NCI-H82 treated with DMSO at 0.1 percent for 48 hours (cell line): Measurements from ENCODE around the gene LRRC63.
"Not testable (repeated sequence)": the region's sequence is repeated elsewhere in the genome, so short reads cannot be mapped to it uniquely, and the experiment has no call there.

Experiments used
- DNase-seq: peaks from one replicate; lab custom pipeline; 2025; ENCODE audit not compliant: unreplicated experiment; lab: John Stamatoyannopoulos, UW

LRRC63 gene, protein sequence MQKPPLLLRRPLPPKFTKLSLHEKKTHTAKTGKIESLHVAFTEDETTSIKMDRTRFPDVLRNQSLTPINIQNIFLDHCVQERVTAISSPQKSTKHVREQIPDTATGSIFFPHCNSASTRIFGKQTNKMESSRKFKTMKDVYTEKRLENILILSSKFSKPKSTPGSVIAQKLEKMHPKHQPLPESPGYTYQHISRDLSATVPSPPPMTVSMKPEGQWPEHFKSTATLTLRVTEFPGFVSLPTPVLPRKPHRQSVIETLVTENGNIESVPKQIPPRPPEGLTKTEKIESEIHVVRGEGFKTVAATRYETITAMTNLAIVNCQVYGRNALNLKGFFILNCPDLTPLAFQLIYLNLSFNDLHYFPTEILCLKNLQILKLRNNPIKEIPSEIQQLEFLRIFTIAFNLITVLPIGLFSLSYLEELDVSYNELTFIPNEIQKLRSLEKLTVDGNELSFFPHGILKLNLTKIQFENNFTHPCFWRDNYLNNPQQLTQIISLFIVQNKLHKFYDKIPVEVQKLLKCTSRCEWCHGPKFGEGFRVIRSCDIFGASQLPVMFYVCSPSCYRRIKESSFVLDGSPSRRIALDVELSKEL

DNA sequence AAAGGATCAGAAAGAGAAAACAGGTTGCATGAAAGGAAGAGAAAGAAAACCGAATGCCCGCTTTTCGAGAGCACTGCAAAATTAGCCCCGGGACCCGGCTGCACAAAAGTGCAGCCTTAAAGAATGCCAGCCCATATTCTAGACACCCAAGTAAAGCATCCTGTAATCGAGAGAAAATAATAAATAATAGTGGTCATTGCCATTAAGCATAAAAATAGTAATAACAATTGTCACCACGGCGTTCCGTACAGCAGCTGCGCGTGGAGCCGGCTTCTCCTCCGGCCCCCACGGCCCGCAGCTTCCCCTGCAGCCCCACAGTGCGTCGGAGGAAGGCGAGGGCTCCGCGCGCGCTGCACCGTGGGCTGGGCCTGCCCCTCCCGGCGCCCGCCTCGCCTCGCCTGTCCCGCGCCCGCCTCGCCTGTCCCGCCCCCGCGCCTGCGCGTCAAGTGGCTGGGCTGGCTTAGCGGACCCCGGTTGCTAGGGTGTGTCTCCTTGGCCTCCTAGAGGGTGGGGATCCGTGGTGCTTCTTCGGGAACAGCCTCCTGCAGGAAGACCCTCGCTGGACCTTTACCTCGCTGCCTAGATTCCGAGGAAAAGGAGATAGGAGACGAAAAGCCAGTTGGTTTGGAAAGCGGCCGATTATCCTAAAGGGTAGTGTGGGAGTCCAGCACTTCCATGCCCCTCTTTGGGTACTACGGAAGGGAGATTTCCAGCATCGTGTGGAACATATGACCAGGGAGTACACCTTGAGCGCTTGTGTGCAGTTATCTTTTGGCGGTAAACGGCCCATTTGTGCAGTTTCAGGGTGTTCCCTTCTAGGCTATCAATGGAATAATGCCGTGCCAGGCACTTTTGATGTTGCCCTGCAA is at the start of gene LRRC63:
LRRC63 (plus strand) TSS at position 446 of the 869 bp plus-strand sequence. CDS start 1,107 bp downstream, outside the sequence.
- DNase-seq, result peak; percentile 68

DNA sequence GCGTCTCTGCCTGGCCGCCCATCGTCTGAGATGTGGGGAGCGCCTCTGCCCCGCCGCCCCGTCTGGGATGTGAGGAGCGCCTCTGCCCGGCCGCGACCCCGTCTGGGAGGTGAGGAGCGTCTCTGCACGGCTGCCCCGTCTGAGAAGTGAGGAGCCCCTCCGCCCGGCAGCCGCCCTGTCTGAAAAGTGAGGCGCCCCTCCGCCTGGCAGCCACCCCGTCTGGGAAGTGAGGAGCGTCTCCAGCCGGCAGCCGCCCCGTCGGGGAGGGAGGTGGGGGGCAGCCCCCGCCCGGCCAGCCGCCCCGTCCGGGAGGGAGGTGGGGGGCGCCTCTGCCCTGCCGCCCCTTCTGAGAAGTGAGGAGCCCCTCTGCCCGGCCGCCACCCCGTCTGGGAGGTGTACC is 49.0 kb upstream of the LRRC63 start:
- DNase-seq, result not testable (repeated sequence)

DNA sequence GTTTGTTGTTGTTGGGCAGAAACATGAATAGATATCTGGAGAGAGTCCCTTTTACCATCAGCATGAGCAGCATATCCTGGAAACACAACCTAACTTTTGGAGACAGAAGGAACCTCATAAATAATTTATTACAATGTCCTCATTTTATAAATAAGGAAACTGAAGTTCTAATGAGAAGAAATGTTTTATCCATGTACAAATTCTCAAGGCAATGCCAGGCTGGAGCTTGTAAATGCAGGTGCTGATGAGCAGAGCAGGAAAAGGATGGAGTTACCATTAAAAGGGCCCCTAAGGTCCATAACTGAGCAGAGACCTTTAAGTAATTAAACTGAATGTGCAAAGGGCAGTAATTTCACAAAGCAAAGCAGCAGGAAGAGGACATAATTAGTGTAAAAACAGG is 47.1 kb upstream of the LRRC63 start:
- no peak for DNase-seq

DNA sequence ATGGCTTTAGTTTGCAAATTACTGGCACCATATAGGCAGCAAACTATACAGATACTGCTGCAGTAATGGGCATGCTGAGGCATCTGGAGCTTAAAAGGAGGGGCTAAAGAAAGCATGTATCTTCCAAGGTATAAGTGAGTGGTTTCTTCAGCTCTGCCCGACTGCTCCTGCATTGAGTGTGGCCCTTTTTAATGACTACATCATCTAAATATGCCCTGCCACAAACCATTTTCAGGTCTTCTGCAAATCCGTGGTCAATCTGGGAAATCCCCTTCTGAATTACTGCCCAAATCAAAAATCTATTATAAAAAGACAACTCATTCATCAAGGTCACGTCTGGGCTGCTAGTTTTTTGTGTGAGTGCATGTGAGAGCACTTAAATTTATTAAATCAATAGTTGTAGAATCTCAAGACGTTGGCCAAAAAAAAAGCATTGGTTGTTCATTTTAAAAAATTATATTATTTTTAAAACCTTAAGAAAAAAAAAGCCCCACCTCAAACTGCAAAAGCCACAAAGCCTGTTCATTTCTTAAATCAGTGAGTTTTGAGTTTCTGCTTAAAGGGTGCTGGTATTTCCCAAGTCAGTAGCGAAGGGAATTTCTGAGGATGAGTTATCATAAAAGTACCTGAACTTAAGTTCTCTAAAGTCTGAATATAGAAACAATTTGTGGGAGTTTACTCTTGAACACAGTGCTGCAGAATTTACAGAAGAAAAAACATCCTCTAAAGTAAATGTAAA is 46.1 kb upstream of the LRRC63 start:
- DNase-seq, result no peak

DNA sequence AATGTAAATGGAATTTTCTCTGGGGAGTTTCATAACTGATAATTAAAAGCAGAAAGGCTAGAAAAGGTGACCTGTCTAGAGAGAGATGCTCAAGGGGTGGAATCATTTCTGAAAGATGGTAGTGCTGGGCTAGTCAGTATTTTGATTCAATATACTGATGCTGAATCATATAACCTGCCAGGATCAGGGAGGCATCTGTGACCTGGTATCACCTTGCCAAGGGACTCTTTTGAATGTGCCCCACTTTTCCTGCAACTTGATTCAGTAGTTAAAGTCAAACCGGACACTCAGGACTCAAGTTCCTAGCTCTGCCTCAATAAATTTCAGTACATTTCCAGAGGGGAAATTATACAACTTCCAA is 45.5 kb upstream of the LRRC63 start:
- DNase-seq, result no peak

DNA sequence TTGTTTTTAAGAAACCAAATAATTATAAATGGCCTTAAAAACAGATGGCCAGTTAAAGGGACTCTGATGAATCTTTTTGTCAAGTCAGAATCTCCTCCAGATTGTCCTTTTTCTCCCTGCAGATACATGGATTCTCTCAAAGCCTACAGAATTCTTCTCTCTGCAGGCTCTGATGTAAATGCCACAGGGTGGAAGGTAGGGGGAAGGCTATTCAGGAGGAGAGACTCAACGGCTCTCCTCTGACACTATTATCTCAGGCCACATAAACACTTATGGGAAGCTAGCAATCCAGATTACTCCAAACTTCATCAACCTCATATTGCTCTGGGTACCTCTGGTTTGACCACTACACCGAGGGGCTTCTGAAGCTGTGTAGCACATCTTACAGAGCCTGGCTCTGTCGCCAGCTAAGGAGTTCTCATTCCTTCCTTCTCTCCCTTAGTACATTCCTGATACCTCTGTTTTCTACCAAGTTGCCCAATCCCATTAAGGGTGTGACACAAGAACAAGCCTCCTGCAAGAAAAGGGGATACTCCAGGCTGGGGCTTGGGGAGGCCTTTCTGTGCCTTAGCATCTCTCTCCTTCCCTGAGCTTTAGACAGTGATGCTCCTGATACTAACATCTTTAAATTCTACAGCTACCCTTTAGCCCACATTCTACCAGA is 44.6 kb upstream of the LRRC63 start:
- no peak for DNase-seq

DNA sequence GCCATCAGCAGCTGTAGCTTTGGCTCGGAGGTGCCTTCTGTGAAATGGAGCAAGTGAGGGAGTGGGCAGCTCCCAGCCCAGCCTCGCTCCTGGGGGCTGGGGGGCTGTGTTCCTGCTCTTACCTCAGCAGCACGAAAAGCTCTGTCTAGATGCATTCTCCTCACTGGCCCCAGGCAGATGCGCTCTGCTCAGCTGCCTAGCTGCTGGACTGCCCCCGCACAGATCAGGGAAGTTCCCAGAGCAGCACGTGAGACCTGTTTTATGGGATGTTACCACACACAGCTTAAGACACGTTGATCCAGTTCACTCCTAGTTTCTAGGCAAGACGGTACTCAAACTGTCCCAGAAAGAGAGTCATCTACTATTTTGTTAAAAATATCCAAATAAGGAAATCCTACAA is 43.4 kb upstream of the LRRC63 start:
- DNase-seq, result no peak

DNA sequence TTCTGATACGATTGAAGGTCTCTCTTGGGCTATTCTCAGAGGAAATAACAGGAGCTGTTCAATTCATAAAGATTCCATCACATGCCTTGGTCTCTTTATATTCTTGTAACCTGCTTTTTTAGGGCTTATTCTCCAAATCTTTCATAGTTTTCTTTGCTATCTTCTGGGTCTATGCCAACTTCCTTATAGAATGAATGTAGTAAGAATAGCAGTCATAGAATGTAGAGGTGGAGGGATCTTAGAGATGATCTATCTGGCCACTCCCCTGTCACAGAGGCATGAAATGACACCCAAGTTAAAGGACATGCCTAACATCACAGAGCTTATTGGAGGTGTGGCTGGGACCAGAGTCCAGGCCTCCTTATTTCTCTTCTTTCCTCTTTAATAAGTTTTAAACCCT is 42.9 kb upstream of the LRRC63 start:
- DNase-seq, result no peak

DNA sequence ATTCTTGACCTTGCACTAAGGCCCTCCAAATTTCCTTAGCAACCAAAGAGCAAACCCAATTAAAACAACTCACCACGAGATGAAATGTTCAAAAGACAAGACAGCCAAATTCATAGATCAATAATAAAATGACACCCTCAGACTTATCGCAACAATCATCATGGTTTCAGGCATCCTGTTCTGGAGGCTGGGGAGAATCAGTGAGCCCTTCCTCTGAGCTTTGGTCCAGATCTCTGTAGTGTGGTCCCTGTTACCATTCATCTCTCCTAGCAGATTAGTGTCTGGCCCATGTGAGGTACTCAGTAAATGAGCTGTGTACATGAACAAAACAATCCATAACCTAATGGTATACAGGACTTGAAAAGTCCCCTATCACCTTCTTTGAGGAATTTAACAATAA is 42.0 kb upstream of the LRRC63 start:
- DNase-seq, result no peak

DNA sequence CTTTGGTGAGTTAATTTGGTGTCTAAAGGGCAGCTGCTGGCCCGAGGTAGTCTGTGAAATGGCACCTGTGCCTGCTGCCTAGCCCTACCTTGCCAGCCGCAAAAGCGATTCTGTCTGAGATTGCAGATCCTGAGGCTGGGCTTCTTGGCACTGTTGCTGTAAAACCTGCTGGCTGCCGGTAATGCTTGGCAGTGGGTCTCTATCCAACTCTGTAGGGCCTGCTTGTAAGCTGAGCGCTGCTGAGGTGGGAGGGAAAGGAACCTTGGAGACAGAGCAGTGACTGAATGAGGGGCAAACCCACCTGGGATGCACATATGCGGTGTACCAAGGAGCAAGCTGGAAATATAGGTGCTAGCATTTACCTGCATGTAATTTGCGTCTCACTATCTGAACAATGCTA is 41.5 kb upstream of the LRRC63 start:
- DNase-seq, result no peak

DNA sequence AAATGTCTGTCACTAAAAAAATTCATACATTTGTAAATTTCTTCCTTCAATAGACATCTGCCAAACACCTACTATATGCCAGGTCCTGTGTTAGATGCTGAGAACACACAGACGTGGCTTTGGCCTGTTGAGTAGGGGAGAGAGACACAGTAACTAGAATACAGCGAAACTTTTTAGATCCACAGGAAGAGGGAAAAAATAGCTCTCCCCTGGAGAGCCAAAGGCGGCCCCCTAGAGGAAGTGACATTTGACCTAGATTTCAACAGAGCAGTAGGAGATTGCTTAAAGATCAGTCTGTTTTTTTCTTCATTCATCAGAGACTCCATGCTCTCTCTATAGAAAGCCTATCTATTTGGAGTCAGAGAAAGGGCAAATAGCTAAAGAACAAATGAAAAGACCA is 41.0 kb upstream of the LRRC63 start:
- DNase-seq, result no peak

DNA sequence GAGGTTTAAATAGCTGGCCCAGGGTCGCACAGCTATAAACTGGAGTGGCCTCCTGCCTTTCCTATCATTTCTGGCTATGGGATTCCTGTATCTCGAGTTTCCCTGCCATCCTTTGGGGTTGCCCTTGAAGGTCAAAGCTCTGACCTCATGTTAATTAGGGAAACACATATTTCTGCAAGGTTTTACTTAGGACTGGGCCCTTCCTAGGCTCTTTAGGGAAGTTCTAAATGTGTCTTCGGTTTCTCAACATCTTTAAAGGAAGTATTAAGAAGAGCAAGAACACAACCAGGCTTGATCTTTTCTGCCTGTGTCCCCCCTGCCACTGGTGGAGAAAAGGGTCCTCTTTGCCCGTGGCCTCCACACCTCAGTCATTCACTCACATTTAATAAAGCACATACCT is 40.5 kb upstream of the LRRC63 start:
- DNase-seq, result no peak

DNA sequence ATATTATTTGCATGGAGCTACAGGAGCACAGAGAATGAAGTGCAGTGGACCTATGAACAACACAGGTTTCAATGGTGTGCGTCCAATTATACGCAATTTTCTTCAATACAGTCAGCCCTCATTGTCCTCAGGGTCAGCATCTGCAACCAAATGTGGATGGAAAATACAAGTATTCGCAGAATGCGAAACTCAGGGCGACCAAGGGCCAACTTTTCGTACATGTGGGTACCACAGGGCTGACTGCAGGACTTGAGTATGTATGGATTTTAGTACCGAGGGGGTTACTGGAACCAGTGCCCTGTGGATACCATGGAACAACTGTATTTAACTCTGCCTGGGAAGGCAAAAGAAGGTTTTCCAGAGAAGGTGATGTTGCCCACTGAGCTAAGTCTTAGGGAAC is 40.0 kb upstream of the LRRC63 start:
- no peak for DNase-seq

DNA sequence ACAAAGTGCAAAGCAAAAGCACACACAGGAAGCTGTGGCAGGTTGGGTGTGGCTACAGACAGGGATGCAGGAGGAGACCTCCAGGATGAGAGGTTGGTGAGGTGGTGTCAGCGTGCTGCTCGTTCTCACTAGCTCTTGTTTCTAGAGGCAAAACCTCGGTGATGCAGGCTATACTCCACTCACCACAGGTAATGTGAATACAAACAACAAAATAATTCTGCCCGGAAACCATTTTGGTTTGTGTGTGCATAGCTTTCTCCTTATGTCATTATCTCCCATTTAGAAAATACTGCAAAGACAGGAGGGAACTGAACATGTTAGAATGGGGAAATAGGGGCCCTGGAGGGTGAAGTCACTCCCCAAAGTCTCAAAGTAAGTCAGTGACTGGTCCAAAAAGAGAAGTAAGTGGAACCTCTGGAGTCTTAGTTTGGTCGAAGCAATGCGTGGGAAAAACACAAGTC is 39.2 kb upstream of the LRRC63 start:
- no peak for DNase-seq

DNA sequence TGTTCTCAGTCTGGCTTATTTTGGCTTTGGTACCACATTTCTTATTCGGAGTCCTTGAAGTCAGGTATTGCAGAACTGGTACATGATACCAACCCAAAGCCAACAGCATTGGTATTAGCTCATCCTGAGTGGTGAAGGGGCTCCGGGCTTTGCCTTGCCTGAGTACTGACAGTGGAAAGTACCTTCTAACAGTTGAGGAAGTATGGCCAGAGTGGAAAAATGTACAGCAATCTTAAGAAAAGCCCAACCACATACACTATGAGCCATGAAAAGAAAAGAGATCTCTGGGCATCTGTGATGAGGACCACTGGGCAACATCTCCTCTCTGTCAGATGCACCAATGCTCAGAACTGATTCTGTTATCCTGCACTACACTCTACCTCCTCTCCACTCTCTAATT is 38.1 kb upstream of the LRRC63 start:
- no peak for DNase-seq

DNA sequence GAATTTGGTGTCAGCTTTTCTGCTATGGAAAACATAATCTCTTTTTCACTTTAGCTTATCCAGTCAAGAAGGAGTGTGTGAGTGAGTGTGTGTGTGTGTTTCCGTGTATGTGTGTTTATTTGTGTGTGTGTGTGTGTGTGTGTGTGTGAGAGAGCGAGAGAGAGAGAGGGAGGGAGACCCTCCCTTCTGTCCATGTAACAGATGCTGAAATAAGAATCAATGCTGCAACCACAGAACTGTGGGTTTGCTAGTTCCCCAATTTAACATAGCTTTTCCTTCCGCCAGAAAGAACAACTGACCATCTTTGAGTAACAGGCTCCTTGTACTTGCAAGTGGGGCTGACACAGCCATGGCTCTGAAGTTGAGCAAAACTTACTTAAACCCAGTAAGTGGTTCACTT is 35.0 kb upstream of the LRRC63 start:
- no peak for DNase-seq

DNA sequence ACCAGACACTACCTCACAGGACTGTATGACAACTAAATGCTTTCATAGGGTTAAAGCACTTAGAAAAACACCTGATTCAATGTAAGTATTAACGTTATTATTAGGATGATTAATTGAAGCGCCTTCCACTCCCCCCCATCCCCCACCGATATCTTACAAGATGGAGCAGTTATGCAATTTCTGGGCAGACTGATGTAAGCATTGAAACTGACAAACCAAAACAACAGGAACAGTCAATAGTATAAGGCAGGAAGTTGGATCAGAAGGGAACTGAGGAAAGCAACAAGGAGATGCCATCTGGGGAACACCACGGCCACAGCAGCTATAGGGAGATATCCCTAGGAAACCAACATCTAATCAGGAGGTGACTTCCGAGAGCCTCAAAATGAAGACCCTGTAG is 33.6 kb upstream of the LRRC63 start:
- DNase-seq, result no peak

DNA sequence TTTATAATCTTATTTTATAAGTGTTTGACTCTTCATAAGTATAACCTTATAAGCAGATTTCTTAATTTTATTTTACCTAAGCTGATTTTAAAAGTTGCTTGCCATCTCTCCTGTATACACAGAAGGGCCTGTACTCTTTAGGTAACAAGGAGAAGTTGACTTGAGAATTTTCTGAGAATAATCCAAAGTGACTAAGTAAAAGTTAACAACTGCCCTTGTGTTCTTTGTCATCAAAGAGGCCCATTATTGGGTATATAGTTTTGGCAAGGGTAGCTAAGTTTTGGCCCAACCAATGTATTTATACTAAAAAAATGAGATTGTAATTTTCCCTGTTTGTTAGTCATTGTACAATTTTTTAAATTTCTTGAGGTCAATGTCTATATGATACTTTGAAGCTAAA is 32.9 kb upstream of the LRRC63 start:
- no peak for DNase-seq

DNA sequence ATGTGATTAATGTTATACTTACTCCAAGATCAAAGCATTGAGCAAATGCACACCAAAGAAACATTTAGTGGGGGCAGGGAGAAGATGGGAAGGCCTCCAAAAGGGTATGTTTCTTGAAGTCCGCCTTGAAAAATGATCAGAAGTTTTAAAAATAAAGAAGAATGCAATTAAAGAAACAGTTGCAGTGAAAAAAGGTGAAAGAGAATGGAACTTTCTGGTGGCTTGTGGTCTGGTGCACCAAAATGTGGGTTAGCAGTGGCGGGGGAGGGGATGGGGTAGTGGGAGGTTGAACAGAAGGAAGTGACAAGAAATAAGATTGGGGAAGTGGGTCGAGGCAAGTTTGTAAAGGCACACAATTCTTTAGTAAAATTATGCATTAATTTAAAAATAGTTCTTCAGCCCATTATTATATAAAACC is 32.2 kb upstream of the LRRC63 start:
- no peak for DNase-seq

DNA sequence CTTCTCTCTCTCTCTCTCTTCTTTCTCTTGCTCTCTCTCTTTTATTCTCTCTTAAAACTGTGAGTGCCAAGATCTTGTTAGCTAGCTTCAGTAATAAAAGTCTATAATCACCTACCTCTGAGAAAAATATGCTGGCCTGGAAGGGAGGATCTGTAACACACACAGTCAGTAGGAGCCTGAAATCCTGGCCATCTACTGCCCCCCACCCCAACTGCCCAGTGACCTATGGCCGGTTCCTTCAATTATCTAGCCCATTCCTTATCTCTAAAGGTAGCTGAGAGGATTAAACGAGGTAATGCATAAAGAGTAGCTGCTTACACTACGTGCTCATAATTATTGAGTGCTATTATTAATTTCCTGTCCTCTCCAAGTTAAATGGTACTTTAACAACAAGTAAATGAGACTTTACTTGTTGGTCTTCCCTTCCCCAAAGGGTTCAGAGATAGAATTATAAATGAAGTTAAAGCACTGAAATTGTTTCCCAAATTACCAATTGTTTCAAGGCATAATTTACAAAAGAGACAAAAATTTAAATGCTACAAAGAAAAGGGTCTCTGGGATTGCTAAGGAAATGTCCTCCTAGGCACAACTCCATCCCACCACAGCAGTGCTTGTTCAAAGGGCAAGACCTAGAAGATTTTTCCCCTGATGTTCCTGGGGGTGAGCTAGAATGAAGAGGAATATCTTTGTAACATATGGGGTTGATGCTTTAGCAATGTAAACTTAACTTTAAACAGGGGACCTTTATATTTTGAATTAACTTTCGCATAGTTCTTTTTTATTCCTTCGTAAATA is 31.6 kb upstream of the LRRC63 start:
- DNase-seq, result no peak
